Heart left ventricle (tissue), 13 donors: Measurements from ENCODE around the gene SPIN1.

ENCODE experiments used
- POLR2A ChIP-seq, 2 donors: fragments of 450-650 bp; IDR thresholded peaks; one replicate each; pipeline ENCODE4 v1.6.1; 2017; ENCODE audit warnings: antibody characterized with exemption in 2 of 2, mild to moderate bottlenecking in 2 of 2, moderate library complexity in 2 of 2
- TF ChIP-seq, protein P1 (sequence below), 12 donors: fragments of 200-600 bp; sonication (generic) in 4 of 12; IDR thresholded peaks; one replicate each; pipeline versions ENCODE4 v1.5.0 to v1.8.0; 2018 to 2022; ENCODE audit warnings: antibody characterized with exemption in 12 of 12, mild to moderate bottlenecking in 5 of 12
- donor health status: ischemic (EF 13 %, LVEDD 7.1; RV severe dilation, severe dysfunction).
- donor health status: DM: no; HTN: yes; CAD: no.
- donor health status: DM: no; HTN: no; CAD: no.
- donor health status: ischemic (EF 25% LVEDD 6.9; RV normal size, moderate dysfunction).
- donor health status: ischemic (EF 25% LVEDD 5.7; RV mildly dilated, moderate dysfunction).
- donor health status: ischemic (EF 35%, LVEDD 5.7; RV mildly dilated, moderate dysfunction).
- donor health status: nonischemic (EF 11% LVEDD 7.7; RV severe dilation, severe dysfunction).
- donor health status: DM: yes; HTN: yes; CAD: no.
- donor health status: PGD.
- donor health status: ischemic (EF 29% LVEDD 5.4; RV normal size, mild dysfunction).
- donor health status: nonischemic (EF 23%, LVEDD 6.1; RV moderate dilation, normal function).

DNA sequence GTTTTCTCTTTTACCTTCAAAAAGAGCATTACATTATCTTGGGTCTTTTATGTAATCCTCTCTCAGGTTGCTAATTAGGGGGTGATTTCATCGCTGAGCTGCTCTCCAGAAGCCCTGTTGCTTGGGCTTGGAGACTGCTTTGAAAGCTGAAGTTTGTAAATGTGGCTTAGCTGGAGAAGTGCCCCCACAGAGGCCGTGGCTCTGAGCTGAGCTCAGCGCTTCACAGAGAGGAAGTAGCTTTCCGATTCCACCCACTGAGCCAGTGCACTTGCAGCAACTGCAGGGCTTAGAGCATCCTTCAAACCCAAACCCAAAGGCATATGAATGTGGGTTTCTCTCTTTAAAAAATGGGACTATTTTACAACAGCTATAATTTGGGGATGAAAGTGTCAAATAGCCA is 133.1 kb downstream of the SPIN1 start:
- TF ChIP-seq, protein P1, sequence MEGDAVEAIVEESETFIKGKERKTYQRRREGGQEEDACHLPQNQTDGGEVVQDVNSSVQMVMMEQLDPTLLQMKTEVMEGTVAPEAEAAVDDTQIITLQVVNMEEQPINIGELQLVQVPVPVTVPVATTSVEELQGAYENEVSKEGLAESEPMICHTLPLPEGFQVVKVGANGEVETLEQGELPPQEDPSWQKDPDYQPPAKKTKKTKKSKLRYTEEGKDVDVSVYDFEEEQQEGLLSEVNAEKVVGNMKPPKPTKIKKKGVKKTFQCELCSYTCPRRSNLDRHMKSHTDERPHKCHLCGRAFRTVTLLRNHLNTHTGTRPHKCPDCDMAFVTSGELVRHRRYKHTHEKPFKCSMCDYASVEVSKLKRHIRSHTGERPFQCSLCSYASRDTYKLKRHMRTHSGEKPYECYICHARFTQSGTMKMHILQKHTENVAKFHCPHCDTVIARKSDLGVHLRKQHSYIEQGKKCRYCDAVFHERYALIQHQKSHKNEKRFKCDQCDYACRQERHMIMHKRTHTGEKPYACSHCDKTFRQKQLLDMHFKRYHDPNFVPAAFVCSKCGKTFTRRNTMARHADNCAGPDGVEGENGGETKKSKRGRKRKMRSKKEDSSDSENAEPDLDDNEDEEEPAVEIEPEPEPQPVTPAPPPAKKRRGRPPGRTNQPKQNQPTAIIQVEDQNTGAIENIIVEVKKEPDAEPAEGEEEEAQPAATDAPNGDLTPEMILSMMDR (IDR thresholded peaks at IDR 0.05) = no peak
- TF ChIP-seq POLR2A (IDR thresholded peaks at IDR 0.05) = no peak
